SU-DHL-6 (cell line): ENCODE measurements around the gene TTC16.

Experiments used
- EZH2phosphoT487 ChIP-seq: fragments of 200-600 bp; sonication (generic), shearing (Covaris generic); conservative IDR thresholded peaks from 2 replicates; pipeline ENCODE4 v1.6.1; 2018; ENCODE audit warnings: mild to moderate bottlenecking, antibody characterized with exemption, low read length, moderate library complexity, mixed read lengths
- TF ChIP-seq, protein P1 (sequence below): fragments of 200-600 bp; sonication (generic); IDR thresholded peaks from one replicate; pipeline ENCODE4 v1.5.1; 2017; ENCODE audit warnings: antibody characterized with exemption, mild to moderate bottlenecking, low read length, moderate library complexity; ENCODE audit not compliant: insufficient read depth, poor library complexity, severe bottlenecking

DNA sequence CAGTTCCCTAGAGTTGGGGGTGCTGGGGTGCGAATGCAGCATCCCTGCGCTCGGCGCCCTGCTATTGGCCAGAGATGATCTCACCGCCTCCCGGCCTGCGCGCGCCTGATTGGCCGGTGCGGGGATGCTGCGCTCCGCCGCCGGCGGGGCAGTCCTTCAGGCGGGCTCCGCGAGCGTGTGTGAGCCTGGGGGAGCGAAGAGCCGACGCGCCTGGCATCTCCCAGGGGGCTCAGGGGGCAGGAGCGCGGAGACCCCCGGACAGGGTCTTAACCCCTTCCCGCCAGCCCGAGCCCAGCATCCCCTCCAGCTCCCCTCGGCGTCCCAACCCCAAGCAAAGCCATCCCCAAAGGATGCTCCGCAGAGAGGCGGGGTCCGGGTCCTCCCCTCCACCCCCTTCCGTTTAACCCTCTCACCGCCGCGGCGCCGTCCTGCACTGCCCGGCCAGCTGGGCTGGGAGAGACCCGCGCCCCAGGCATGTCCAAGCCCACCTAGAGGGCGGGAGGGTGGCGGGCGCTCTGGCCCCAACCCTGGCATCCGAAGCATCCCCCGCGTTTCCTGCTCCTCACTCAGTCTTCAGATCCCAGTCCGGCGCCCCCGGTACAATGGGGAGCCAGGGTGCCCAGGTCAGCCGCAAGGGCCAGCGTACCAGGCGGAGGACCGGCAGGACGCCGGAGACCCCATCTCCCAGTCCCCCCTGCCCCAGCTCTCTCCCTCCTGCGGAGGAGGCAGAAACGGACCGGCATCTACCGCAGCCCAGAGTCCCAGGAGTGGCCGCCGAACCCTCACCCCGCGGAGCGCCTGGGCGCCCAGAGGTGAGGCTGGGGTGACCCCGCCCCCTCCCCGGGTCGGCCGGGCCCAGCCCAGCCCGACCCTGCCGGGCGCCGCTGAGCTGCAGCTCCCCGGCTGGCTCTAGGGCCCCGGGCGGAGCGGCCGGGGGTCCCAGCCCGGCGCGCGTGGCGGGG, 38.5 kb downstream of the TTC16 start:
- TF ChIP-seq, protein P1, sequence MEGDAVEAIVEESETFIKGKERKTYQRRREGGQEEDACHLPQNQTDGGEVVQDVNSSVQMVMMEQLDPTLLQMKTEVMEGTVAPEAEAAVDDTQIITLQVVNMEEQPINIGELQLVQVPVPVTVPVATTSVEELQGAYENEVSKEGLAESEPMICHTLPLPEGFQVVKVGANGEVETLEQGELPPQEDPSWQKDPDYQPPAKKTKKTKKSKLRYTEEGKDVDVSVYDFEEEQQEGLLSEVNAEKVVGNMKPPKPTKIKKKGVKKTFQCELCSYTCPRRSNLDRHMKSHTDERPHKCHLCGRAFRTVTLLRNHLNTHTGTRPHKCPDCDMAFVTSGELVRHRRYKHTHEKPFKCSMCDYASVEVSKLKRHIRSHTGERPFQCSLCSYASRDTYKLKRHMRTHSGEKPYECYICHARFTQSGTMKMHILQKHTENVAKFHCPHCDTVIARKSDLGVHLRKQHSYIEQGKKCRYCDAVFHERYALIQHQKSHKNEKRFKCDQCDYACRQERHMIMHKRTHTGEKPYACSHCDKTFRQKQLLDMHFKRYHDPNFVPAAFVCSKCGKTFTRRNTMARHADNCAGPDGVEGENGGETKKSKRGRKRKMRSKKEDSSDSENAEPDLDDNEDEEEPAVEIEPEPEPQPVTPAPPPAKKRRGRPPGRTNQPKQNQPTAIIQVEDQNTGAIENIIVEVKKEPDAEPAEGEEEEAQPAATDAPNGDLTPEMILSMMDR, result no peak
- no peak for TF ChIP-seq EZH2phosphoT487
